Measurements from ENCODE around the gene ALLC. TPM values are rescaled to one million over a fixed set of nuclear protein-coding genes. Genes with fewer than 3 reads are reported as not detected.

The ALLC gene
- total RNA-seq, 4 donors from 2014 or later, result not detected

- peaks cover 21% of the 10 kb centered on the region for H3K27me3 ChIP-seq
Measured at GRCh38 chr2:3705782-3706181, 47.8 kb downstream of the ALLC start.

DNA sequence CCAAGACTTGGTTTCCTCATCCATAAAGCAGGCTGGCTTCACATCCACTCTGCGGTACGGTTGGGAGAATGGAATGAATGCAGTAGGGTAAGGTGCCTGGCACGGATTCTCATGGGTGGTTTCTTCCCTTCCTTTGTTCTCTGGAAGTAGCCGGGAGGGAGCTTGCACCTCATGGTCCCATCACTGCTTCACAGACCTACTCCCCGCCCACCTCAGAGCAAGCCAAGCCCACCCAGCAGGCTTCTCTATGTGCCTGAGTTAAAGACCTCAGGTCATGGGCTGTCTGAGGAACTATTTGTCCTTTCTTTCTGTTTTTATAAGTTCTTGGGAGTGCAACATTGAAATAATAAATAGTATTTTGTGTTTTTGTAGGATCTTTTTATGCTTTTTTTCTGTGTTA, 48.9 kb downstream of the ALLC start:
- Histone ChIP-seq H3K36me3 (no peaks in the 10 kb centered on the region), H3K27ac (no peak overlapping the region), H3K4me3 (no peak overlapping the region), H3K9me3 (no peaks in the 10 kb centered on the region), H3K27me3 (peaks cover 21% of the 10 kb centered on the region), H3K4me1 (peaks cover 0 to 4% (median 0%) of the 10 kb centered on the region in 4 donors)
- intact Hi-C loops (cut with DNase I; ENCODE audit: low total_unique reads), result no loop called here
- DNase-seq, result no peak
- in situ Hi-C loops (cut with MboI; ENCODE audit: low pct_ligation_motif_present in 1 of 4, low pct_unique_long_range_greater_than_20kb in 1 of 4, low sequenced_read_pairs in 3 of 4), result no loop called here
- WGBS, 2 donors (ENCODE audit: low coverage in 1 of 2), result 65% methylated on average over 5 of the region's 5 CpGs; no CpG with 5 or more reads in 1 of the 2 donors
- TF ChIP-seq, protein P1, sequence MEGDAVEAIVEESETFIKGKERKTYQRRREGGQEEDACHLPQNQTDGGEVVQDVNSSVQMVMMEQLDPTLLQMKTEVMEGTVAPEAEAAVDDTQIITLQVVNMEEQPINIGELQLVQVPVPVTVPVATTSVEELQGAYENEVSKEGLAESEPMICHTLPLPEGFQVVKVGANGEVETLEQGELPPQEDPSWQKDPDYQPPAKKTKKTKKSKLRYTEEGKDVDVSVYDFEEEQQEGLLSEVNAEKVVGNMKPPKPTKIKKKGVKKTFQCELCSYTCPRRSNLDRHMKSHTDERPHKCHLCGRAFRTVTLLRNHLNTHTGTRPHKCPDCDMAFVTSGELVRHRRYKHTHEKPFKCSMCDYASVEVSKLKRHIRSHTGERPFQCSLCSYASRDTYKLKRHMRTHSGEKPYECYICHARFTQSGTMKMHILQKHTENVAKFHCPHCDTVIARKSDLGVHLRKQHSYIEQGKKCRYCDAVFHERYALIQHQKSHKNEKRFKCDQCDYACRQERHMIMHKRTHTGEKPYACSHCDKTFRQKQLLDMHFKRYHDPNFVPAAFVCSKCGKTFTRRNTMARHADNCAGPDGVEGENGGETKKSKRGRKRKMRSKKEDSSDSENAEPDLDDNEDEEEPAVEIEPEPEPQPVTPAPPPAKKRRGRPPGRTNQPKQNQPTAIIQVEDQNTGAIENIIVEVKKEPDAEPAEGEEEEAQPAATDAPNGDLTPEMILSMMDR (IDR thresholded peaks at IDR 0.05), result no peak
- TF ChIP-seq POLR2A (IDR thresholded peaks at IDR 0.05) (no peak), EP300 (IDR thresholded peaks at IDR 0.05; ENCODE audit: low read depth) (no peak), POLR2AphosphoS5 (IDR thresholded peaks at IDR 0.05) (no peak)

More at GRCh38 chr2:3705782-3706181, 47.8 kb downstream of the ALLC start:
- Histone ChIP-seq H3K36me3 (no peaks in the 10 kb centered on the region), H3K4me1 (peaks cover 0 to 4% (median 0%) of the 10 kb centered on the region in 4 donors), H3K4me3 (no peak overlapping the region), H3K9me3 (no peaks in the 10 kb centered on the region), H3K27ac (no peak overlapping the region)
- TF ChIP-seq POLR2A (IDR thresholded peaks at IDR 0.05) (no peak), POLR2AphosphoS5 (IDR thresholded peaks at IDR 0.05) (no peak)
- TF ChIP-seq, protein P1 (IDR thresholded peaks at IDR 0.05), result no peak
- 18 to 30% methylated on average over 2 of the region's 2 CpGs for WGBS, 2 donors (ENCODE audit: low coverage in 1 of 2)
- DNase-seq, result no peak
- intact Hi-C loops (cut with DNase I; ENCODE audit: low total_unique reads), result no loop called here
- in situ Hi-C loops (cut with MboI; ENCODE audit: low pct_ligation_motif_present in 1 of 4, low pct_unique_long_range_greater_than_20kb in 1 of 4, low sequenced_read_pairs in 3 of 4), result no loop called here

DNA sequence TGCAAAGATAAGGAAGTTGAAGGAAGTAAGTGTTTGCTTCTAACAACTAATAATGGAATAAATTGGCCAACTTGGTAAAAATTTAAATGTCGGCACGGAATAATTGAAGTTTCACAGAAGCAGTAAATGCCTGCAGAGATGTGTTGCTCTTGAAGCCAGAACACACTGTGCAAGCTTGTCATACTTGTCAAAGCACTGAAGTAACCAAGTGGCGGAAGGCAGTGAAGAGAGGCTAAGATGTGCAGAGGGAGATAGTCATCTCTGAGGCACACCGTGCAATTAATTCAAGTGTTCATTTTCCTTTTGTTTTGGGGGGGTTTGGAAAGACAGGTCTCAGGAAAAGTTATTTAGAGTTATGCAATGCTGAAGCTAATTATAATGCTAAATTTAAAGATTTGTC, 50.6 kb downstream of the ALLC start:
- DNase-seq, result no peak
- no peak overlapping the region for H3K27ac ChIP-seq
- H3K27me3 ChIP-seq, result peaks cover 12% of the 10 kb centered on the region
- no peaks in the 10 kb centered on the region for H3K9me3 ChIP-seq
- WGBS, 2 donors (ENCODE audit: low coverage in 1 of 2), result 77 to 95% methylated on average over 4 of the region's 4 CpGs
- TF ChIP-seq EP300 (IDR thresholded peaks at IDR 0.05; ENCODE audit: low read depth) (no peak), POLR2AphosphoS5 (IDR thresholded peaks at IDR 0.05) (no peak), POLR2A (IDR thresholded peaks at IDR 0.05) (no peak)
- TF ChIP-seq, protein P1 (IDR thresholded peaks at IDR 0.05), result no peak
- H3K36me3 ChIP-seq, result no peaks in the 10 kb centered on the region
- no peak overlapping the region for H3K4me3 ChIP-seq
- intact Hi-C loops (cut with DNase I; ENCODE audit: low total_unique reads) (no loop called here), in situ Hi-C loops (cut with MboI; ENCODE audit: low pct_ligation_motif_present in 1 of 4, low pct_unique_long_range_greater_than_20kb in 1 of 4, low sequenced_read_pairs in 3 of 4) (no loop called here)
- peaks cover 0 to 4% (median 0%) of the 10 kb centered on the region in 4 donors for H3K4me1 ChIP-seq

DNA sequence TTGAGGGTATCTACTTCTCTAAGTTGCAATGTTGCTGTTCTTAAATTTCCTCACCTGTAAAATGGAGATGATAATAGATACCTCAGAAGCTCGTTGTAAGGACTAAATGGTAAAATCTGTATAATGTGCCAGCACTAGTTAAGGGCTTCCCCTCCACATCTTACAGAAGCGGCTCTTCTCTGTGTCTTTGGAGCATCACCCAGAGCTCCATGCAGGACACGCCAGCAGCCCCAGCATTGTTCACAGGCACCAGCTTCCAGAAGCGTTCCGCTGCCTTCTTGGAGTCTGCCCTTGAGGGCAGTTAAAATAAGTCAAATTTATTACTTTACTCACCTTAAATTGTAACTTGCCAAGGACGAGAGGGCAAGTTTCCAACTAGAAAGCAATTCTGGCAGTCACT, 51.2 kb downstream of the ALLC start:
- intact Hi-C loops (cut with DNase I; ENCODE audit: low total_unique reads) (no loop called here), in situ Hi-C loops (cut with MboI; ENCODE audit: low pct_ligation_motif_present in 1 of 4, low pct_unique_long_range_greater_than_20kb in 1 of 4, low sequenced_read_pairs in 3 of 4) (no loop called here)
- no peak for DNase-seq
- Histone ChIP-seq H3K4me3 (no peak overlapping the region), H3K36me3 (no peaks in the 10 kb centered on the region), H3K9me3 (no peaks in the 10 kb centered on the region), H3K27me3 (peaks cover 7% of the 10 kb centered on the region), H3K27ac (no peak overlapping the region), H3K4me1 (no peaks in the 10 kb centered on the region)
- 57 to 68% methylated on average over 5 to 6 of the region's 6 CpGs for WGBS, 2 donors (ENCODE audit: low coverage in 1 of 2)
- TF ChIP-seq, protein P1 (IDR thresholded peaks at IDR 0.05), result no peak
- no peak for TF ChIP-seq POLR2A (IDR thresholded peaks at IDR 0.05)
- no peak for TF ChIP-seq POLR2AphosphoS5 (IDR thresholded peaks at IDR 0.05)
- no peak for TF ChIP-seq EP300 (IDR thresholded peaks at IDR 0.05; ENCODE audit: low read depth)

Data from transverse colon (tissue), 4 donors.